Kidney glomerular epithelial cell (primary cell): Measurements from ENCODE around the gene MMP23B.
"Not testable (repeated sequence)": the region's sequence is repeated elsewhere in the genome, so short reads cannot be mapped to it uniquely, and the experiment has no call there.

Source experiments
- DNase-seq: peaks from one replicate; lab custom pipeline; 2025; lab: John Stamatoyannopoulos, UW

Gene MMP23B

DNA sequence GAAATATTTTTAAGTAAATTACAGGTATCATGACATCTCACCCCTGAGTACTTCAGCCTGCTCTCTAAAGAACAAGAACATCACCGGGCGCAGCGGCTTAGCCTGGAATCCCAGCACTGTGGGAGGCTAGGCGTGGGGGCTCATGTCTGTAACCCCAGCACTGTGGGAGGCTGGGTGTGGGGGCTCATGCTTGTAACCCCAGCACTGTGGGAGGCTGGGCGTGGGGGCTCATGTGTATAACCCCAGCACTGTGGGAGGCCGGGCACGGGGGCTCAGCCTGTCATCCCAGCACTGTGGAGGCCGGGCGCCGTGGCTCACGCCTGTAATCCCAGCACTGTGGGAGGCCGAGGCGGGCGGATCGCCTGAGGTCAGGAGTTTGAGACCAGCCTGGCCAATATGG, 34.6 kb downstream of the MMP23B start:
- DNase-seq = no peak

DNA sequence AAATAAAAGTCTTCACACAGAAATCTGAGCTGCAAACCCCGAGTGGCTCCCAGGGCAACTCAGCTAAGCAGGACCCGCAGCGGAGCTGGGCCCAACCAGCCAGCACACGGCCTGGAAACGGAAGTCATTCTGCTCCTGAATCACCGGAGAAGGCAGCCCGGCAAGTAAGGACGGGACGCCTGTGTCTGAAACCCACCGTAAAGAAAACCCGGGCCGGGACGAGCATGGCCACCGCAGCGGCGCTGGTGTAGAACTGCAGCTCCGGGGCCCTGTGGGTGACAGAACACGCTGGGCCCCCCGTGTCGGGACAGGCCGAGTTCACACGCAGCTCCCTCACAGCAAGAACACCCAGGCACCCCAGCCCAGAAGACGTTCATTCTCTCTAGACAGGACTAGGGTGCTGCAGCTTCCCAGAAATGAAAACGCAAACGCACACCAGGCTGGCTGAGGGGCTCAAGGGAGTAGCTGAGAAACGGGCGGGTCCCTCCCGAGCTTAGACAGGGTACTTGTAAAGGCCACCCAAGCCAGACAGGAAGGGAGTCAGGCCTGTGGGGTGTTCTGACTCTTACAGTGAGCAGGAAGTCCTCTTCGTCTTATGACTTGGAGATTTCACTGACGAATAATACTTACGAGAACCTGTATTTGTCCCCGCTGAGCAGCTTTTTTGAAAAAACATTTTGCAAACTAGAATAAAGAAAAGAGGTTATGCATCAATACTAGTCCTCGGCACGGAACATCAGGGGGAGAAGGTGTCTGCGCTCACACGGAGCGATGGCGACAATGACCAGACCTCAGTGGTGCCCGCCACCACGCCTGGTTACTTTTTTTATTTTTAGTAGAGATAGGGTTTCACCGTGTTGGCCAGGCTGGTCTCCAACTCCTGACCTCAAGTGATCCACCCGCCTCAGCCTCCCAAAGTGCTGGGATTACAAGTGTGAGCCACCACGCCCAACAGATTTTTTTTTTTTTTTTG, 37.8 kb downstream of the MMP23B start:
- no peak for DNase-seq

DNA sequence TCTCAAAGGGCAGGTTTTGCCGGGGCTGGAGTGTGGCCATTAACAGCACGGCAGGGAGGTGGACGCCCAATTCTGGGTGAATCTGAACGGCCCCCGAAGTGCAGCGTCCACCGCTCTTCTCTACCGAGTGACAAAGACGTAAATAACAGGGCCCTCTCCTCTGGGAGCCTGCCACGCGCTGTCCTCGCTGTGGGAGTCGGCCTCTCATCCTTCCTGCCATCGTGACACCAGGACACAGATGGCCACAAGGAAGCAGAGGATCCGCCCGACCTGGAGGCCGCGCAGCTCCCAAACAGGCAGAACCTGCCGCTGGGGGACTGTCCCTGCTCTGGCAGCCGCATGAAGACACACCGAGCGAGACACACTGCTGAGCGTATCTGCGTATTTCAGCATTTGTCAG, 38.9 kb downstream of the MMP23B start:
- no peak for DNase-seq

DNA sequence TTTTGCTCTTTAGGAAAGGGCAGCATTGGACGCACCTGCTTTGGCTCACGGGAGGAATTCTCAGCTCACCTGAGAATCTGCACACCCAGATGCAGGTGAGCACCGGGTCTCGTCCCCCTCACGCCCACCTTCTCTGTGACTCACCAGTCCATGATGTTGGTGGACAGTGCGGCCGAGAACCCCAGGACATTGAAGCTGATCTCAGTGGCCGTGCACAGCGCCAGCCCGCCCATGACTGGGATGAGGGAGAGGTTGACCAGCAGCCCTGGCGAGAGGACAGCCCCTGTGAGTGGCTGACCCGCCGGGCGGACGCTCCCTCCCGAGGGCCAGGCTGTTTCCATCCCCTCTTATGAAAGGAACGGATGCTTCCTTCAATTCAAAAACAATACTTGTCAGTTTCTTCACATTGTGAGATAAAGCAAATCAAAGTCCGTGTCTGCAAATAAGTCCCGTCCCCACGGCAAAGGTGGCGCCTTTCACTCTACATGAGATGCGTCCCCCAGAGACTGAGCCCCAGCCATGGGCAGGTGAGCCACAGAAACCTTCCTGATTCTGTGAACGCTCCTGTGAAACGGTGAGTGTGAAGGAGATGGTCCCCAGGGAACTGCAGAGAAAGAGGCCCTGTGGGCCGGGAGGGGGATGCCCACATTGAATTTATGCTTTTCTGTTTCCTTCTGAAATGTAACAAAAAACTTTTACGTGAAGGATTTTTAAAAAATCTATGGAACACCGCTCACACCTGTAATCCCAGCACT, 39.6 kb downstream of the MMP23B start:
- DNase-seq = no peak

DNA sequence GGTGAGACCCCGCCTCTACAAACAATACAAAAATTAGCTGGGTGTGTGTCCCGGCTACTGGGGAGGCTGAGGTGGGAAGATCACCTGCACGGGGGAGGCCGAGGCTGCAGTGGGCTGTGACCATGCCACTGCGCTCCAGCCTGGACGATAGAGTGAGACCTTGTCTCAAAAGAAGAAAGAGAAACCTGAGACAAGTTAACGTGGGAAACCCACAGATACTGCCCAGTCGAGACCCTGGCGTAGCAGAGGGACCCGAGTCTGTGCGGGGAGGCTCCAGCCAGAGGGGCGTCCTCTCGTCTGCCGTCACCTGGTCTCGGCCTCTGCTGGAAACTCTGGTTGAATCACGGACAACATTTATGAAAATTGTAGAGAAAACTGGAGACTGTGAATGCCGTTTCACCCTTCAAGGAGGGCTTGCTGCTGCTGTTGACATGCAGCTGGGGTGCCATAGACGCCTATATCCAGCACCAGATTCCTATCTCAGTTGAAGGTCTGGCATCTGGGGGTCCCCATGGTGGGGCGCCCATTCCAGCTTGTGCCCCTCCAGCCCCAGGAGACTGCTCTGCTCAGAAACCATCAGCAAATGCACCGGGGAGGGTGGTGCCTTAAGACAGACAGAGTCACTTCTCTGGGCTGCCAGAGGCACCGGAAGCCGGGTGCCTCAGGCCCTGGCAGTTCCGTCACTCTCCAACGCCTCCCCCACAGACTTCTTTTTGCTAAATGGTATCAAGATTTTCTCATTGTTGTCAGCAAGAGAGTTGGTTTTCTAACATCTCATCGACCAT, 40.4 kb downstream of the MMP23B start:
- DNase-seq = no peak

DNA sequence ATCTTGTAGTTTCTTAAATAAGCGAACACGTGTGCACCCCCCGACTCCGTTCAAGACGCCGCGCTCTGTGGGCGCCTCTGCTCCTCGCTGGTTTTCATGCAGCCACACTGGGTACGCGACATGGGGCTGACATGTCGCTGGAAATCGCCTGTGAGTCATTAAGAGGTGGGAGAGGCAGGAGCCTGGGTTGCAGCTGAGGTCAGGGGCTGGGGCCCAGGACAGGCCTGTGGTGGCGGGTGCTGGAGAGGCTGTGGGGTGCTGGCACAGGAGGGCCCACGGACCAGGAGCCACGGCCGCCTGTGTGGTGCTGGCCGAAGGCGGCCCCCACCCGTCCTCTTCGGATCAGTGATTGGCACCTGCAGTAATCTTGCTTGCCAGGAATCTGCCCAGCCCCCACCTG, 42.8 kb downstream of the MMP23B start:
- not testable (repeated sequence) for DNase-seq

DNA sequence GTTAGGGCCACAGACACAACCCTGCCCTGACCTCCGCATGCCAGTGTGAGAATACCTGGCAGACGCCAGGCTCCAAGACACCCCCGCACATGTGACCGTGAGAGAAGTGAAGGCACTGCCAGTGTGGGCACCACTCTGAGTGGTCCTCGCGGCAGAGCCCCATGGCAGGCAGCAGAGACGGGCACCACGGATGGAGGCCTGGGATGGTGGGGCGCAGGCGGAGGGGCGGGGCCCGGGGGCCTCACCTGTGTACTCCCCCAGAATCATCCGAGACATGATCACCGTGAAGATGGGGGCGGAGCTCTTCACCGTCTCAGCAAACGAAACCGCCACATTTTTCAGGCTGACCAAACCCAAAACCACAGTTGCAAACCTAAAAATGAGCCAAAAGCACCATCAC, 43.2 kb downstream of the MMP23B start:
- DNase-seq = not testable (repeated sequence)

DNA sequence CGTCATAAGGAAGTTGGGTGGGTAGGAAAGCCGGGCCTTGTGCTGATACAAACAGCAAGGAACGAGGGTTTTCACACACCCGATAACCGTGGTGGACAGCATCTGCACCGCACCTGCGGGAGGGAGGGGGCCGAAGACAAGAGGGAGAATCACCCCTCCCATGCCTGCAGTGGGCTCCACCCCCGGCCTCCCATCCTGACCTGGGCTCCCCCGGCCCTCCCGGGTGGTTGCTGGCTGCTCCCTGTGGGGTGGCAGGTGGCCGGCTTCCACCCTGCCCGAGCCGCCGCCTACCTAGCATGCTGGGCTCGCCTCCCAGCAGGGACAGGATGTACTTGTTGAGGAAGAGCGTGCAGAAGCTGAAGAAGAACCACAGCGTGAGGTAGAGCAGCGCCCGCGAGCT, 44.1 kb downstream of the MMP23B start:
- DNase-seq = not testable (repeated sequence)

DNA sequence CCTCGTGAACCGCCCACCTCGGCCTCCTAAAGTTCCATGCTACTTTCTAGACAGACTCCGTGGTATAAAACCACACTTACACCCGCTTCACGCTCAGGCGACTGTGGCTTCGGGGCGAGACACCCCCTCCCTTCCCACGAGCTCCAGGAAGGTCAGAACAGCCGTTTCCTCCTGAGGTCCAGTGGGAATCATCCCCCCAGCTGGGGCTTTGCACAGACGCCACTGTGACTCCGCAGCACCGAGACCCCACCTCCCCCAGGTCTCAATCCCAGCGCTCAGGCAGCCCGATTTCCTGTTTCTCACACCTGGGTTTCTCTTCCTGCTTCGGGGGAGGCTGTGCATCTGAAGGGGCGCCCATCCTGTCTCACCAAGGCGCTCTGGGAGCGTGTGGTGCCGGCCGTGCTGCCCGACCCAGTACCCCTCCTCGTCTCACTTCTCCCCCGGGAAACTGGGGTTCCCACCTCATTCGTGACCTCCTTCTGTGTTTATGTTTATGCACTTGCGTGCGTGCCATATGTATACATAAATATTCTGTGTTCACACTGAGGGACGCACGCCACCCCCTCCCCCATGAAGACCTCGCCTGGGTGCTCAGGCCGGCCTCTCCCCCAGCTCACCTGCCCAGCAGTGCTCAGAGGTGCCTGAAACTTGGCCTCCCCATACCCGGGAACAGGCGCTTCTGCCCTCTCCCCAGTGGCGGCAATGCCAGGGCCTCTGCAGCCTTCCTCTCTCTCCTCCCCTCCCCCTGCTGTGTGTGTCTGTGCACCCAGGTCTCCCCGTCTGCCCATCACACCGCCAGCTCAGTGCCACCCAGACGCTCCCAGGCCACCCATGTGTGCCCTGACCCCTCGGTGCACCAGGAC, 46.0 kb downstream of the MMP23B start:
- DNase-seq = no peak

DNA sequence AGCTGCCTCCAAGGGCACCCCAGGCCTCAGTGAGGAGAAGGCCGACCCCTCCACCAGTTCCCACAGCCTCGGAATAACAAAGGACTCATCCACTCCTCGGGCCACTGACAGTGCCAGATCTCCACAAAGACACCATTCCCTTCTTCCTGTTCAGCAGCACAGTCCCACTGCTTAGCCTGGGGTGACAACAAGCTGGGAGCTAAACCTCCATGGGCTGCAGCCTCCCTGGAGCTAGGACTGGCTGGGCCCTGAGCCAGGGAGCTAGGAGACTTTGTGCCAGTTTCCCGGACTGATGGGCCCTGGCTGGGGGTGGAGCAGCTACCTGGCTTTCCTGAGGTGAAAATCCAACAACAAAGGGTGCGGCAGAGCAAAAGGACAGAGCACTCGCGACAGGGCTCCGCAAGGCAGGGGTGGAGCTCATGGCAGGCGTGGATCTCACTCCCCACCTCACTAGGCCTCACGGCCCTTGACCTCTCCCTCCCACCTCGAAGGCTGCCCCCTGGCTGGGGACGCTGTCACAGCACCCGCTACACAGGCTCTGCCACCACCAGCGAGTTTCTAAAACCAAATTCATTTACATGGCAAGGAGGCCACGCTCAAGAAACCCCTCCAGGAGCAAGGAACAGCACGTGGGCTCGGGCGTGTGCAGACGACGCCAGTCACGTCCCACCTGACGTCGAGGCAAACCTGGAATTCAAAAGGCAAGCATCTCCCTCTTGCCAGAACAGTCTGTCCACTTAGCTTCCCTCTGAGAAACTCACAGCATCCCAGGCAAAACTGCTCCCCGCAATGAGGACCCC, 46.8 kb downstream of the MMP23B start:
- DNase-seq = no peak

DNA sequence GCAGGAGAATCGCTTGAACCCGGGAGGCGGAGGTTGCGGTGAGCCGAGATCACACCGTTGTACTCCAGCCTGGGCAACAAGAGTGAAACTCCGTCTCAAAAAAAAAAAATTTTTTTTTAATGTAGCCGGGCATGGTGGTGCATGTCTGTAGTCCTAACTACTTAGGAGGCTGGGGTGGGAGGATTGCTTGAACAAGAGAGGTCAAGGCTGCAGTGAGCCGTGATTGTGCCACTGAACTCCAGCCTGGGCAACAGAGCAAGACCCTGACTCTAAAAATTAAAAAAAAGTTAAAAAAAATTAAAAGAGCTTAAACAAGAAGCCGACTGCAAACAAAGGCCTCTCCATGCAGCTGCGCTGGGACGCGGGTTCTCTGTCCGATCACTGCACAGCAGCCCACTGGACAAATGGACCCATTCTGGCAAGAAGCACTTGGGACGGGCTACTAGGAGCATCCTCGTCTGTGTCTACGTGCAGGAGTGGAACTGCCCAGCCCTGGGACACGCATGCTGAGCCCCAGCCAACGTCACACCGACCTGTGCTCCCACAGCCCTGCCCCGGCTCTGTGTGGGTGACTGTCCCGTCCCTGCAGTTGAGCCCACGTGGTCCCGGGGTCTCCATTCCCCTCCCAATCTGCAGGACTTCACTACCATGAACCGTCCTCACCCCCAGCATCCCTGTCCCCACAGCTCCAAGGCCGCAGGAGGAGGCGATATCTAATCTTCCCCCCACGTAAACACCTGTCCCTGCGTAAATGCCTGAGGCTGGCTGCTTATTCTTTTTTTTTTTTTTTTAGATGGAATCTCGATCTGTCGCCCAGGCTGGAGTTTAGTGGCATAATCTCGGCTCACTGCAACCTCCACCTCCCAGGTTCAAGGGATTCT, 48.3 kb downstream of the MMP23B start:
- DNase-seq = no peak

DNA sequence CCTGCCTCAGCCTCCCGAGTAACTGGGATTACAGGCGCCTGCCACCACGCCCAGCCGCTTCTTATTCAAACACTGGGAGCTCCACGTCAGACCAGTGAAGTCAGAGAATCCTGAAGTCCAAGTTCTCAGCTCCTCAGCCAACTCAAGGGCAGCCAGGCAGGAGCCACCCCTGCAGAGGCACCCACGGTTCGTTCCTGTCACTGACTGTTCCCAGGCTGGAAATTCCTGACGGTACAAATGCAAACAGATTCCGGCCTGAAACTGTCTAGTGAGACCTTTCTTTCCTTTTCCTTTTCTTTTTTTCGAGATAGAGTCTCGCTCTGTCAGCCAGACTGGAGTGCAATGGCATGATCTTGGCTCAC, 48.9 kb downstream of the MMP23B start:
- peak; percentile 4 for DNase-seq

DNA sequence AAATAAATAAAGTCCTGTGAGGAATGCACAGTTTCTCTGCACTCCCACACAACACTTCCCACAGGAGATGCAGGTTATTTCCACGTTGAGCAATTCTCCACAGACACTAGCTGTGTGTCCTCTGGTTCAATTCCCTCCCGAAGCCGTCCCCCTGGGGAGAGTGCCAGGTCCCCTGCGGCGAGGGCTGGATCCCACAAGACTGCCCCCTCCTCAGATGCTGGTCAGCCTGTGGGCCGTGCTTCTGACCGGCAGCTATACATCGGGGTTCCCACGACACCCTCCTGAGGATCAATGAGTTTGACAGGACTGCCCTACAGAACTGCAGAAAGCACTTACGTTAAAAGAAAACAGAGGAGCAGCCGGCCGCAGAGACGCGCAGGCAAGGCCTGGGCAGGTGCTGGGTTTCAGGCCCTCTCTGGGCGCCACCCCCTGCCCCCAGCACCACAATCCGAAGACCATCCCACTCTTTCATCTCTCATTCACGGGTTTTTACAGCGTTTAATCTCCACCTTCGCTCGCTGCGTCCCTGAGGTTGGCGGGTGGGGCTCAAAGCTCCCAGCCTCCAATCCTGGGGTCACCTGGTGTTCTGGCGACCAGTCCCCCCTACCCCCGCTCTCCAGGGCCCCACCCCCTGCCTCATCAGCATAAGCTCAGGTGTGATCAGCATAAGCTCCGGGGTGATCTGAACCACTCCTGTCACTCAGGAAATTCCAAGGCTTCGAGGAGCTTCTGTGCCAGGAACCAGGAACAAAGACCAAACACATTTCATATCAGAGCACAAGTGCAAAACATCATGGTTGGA, 51.3 kb downstream of the MMP23B start:
- DNase-seq = no peak
